ENCODE data around the gene GGT5. TPM values are rescaled to one million over a fixed set of nuclear protein-coding genes. Genes with fewer than 3 reads are reported as not detected.

The GGT5 gene
- total RNA-seq, 1 experiment from 2014 or later, result 34.6 TPM

DNA sequence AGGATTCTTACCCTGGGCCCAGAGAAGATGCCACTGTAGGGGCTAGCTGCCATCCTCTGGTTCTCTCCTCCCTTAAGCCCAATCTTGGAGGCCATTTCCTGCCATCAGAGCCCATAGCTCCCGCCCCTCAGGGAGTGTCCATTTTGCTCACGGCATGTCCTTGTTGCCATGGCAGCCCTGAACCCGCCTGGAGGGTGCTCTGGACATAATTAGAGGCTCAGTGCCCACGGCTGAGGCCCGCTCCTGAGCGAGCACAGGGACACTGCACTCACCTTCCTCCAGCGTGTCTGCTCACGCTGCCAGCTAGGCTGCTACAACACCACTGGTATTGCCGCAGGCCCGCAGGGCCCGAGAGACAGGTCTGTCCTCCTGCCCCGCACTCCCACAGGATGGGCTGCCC lies 74.7 kb downstream of the GGT5 start:
- TF ChIP-seq, protein P1, sequence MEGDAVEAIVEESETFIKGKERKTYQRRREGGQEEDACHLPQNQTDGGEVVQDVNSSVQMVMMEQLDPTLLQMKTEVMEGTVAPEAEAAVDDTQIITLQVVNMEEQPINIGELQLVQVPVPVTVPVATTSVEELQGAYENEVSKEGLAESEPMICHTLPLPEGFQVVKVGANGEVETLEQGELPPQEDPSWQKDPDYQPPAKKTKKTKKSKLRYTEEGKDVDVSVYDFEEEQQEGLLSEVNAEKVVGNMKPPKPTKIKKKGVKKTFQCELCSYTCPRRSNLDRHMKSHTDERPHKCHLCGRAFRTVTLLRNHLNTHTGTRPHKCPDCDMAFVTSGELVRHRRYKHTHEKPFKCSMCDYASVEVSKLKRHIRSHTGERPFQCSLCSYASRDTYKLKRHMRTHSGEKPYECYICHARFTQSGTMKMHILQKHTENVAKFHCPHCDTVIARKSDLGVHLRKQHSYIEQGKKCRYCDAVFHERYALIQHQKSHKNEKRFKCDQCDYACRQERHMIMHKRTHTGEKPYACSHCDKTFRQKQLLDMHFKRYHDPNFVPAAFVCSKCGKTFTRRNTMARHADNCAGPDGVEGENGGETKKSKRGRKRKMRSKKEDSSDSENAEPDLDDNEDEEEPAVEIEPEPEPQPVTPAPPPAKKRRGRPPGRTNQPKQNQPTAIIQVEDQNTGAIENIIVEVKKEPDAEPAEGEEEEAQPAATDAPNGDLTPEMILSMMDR (IDR thresholded peaks at IDR 0.05; ENCODE audit: unreplicated experiment), result no peak
- BruUV-seq (replicated peaks), result no TSS peak
- ChIA-PET CTCF (interaction anchor here (0.6 to 7.0 kb wide), 4 partner anchors 14 to 592 kb away, joined by 3 to 35 read pairs (median 3); no protein-coding TSS in a partner anchor), POLR2A (no interaction called here)
- Mint-ChIP-seq H3K36me3 (ENCODE audit: insufficient read depth, unreplicated experiment) (peaks cover 20% of the 10 kb centered on the region), H3K27me3 (ENCODE audit: insufficient read depth, unreplicated experiment) (no peaks in the 10 kb centered on the region), H3K4me3 (ENCODE audit: unreplicated experiment) (no peak overlapping the region), H3K9me3 (ENCODE audit: unreplicated experiment) (no peaks in the 10 kb centered on the region), H3K4me1 (ENCODE audit: insufficient read depth, unreplicated experiment) (peaks cover 7% of the 10 kb centered on the region), H3K27ac (ENCODE audit: low read depth, unreplicated experiment) (no peak overlapping the region)
- DNase-seq (ENCODE audit: unreplicated experiment), result no peak
- intact Hi-C loops (cut with micrococcal nuclease), result no loop called here

Other genes with a start within 250 kb of the GGT5 start
- gene GSTT4, start 239.6 kb downstream of the GGT5 start, total RNA-seq (2022), result not detected in 2 replicates
- gene CABIN1, start 233.8 kb downstream of the GGT5 start, total RNA-seq (2022), result 47.4 and 47.5 TPM in 2 replicates
- gene SUSD2, start 63.6 kb downstream of the GGT5 start, total RNA-seq (2022), result 13.3 and 32.8 TPM in 2 replicates
- 48.7 and 60.4 TPM in 2 replicates for gene SPECC1L, start 25.7 kb upstream of the GGT5 start, total RNA-seq (2022)
- gene ADORA2A, start 182.5 kb upstream of the GGT5 start, total RNA-seq (2022), result 0.96 and 1.4 TPM in 2 replicates